G401.6 (cell line): ENCODE data around the gene SLC35F5.
"Not testable (repeated sequence)": the region's sequence is repeated elsewhere in the genome, so short reads cannot be mapped to it uniquely, and the experiment has no call there.

Experiments
- FAIRE-seq: peaks from 2 replicates; lab custom pipeline; 2012; peaks lifted over from hg19 to GRCh38; lab: Jason Lieb, UNC

The SLC35F5 gene

GRCh38 chr2:113692698-113693428, 63.6 kb downstream of the SLC35F5 start:
- FAIRE-seq: no peak

GRCh38 chr2:113690871-113691270, 65.6 kb downstream of the SLC35F5 start:
- FAIRE-seq: not testable (repeated sequence)

- no peak for FAIRE-seq
Measured at GRCh38 chr2:113686537-113686936, 69.9 kb downstream of the SLC35F5 start.

- no peak for FAIRE-seq
Measured at GRCh38 chr2:113685471-113685870, 71.0 kb downstream of the SLC35F5 start.

GRCh38 chr2:113679457-113679856, 77.0 kb downstream of the SLC35F5 start:
- FAIRE-seq: no peak

GRCh38 chr2:113677330-113677729, 79.1 kb downstream of the SLC35F5 start:
- no peak for FAIRE-seq

GRCh38 chr2:113676623-113677266, 79.7 kb downstream of the SLC35F5 start:
- no peak for FAIRE-seq

- FAIRE-seq: no peak
Measured at GRCh38 chr2:113675875-113676274, 80.6 kb downstream of the SLC35F5 start.

- no peak for FAIRE-seq
Measured at GRCh38 chr2:113672326-113672932, 84.0 kb downstream of the SLC35F5 start.

GRCh38 chr2:113669013-113669412, 87.4 kb downstream of the SLC35F5 start:
- not testable (repeated sequence) for FAIRE-seq

GRCh38 chr2:113664761-113665533, 91.5 kb downstream of the SLC35F5 start:
- not testable (repeated sequence) for FAIRE-seq

GRCh38 chr2:113663285-113664060, 93.0 kb downstream of the SLC35F5 start:
- FAIRE-seq: not testable (repeated sequence)
